ENCODE data around the gene KCNIP1.

Gene KCNIP1

GRCh38 chr5:170597109-170597751, 93.4 kb downstream of the KCNIP1 start:
- DNase-seq (ENCODE audit: low read depth in 2 of 2) = no peak

GRCh38 chr5:170597872-170598271, 94.1 kb downstream of the KCNIP1 start:
- DNase-seq (ENCODE audit: low read depth in 2 of 2) = no peak

GRCh38 chr5:170599756-170600155, 95.9 kb downstream of the KCNIP1 start:
- DNase-seq (ENCODE audit: low read depth in 2 of 2) = no peak

GRCh38 chr5:170601619-170602018, 97.8 kb downstream of the KCNIP1 start:
- DNase-seq (ENCODE audit: low read depth in 2 of 2) = no peak

GRCh38 chr5:170603109-170603508, 99.3 kb downstream of the KCNIP1 start:
- no peak for DNase-seq (ENCODE audit: low read depth in 2 of 2)

- DNase-seq (ENCODE audit: low read depth in 2 of 2) = no peak
Measured at GRCh38 chr5:170603578-170604565, 100.1 kb downstream of the KCNIP1 start.

GRCh38 chr5:170606941-170607340, 103.1 kb downstream of the KCNIP1 start:
- DNase-seq (ENCODE audit: low read depth in 2 of 2) = no peak

GRCh38 chr5:170611449-170612090, 107.8 kb downstream of the KCNIP1 start:
- no peak for DNase-seq (ENCODE audit: low read depth in 2 of 2)

- DNase-seq (ENCODE audit: low read depth in 2 of 2) = no peak
Measured at GRCh38 chr5:170612256-170612678, 108.4 kb downstream of the KCNIP1 start.

GRCh38 chr5:170614065-170614490, 110.3 kb downstream of the KCNIP1 start:
- no peak for DNase-seq (ENCODE audit: low read depth in 2 of 2)

- no peak for DNase-seq (ENCODE audit: low read depth in 2 of 2)
Measured at GRCh38 chr5:170614720-170615119, 110.9 kb downstream of the KCNIP1 start.

- DNase-seq (ENCODE audit: low read depth in 2 of 2) = no peak
Measured at GRCh38 chr5:170617533-170618490, 114.0 kb downstream of the KCNIP1 start.

GRCh38 chr5:170619869-170620268, 116.0 kb downstream of the KCNIP1 start:
- DNase-seq (ENCODE audit: low read depth in 2 of 2) = no peak

GRCh38 chr5:170622933-170623332, 119.1 kb downstream of the KCNIP1 start:
- DNase-seq (ENCODE audit: low read depth in 2 of 2) = no peak

- DNase-seq (ENCODE audit: low read depth in 2 of 2) = no peak
Measured at GRCh38 chr5:170623576-170624181, 119.9 kb downstream of the KCNIP1 start.

GRCh38 chr5:170625221-170626165, 121.7 kb downstream of the KCNIP1 start:
- no peak for DNase-seq (ENCODE audit: low read depth in 2 of 2)

GRCh38 chr5:170626507-170627150, 122.8 kb downstream of the KCNIP1 start:
- DNase-seq (ENCODE audit: low read depth in 2 of 2) = no peak

GRCh38 chr5:170627271-170627670, 123.5 kb downstream of the KCNIP1 start:
- DNase-seq (ENCODE audit: low read depth in 2 of 2) = no peak

- no peak for DNase-seq (ENCODE audit: low read depth in 2 of 2)
Measured at GRCh38 chr5:170628028-170628427, 124.2 kb downstream of the KCNIP1 start.
